K562 (cell line): ENCODE results near the gene ULK1. TPM values are rescaled to one million over a fixed set of nuclear protein-coding genes. Genes with fewer than 3 reads are reported as not detected.

ENCODE experiments used
- ETV5 ChIP-seq: sonication (generic); formaldehyde crosslinking; IDR thresholded peaks from 2 replicates; pipeline ENCODE4 v1.4.0; 2020; ENCODE audit warnings: low read depth, mild to moderate bottlenecking, missing genetic modification reagents
- FOXM1 ChIP-seq, 2 experiments: fragments of 450-650 bp in 1 of 2; sonication (generic) in 1 of 2; formaldehyde crosslinking in 1 of 2; IDR thresholded peaks; 2 replicates each; pipeline versions ENCODE4 v1.6.1 to v1.9.0; 2017 to 2022; ENCODE audit warnings: low read depth in 2 of 2, mild to moderate bottlenecking in 2 of 2, missing genetic modification reagents in 1 of 2, moderate library complexity in 1 of 2
- HNRNPK ChIP-seq: fragments of 200-400 bp; formaldehyde crosslinking; IDR thresholded peaks from one replicate; pipeline ENCODE4 v1.6.1; 2018; ENCODE audit warnings: mild to moderate bottlenecking, low read depth, low read length; ENCODE audit not compliant: poor library complexity, severe bottlenecking
- MEF2A ChIP-seq: IDR thresholded peaks from 2 replicates; pipeline ENCODE4 v1.6.1; 2011; ENCODE audit warnings: low read depth, mild to moderate bottlenecking, low read length, moderate library complexity; ENCODE audit not compliant: control insufficient read depth
- NR3C1 ChIP-seq: sonication (generic); formaldehyde crosslinking; IDR thresholded peaks from 2 replicates; pipeline ENCODE4 v1.8.1; 2022; ENCODE audit warnings: missing genetic modification reagents
- SFPQ ChIP-seq: fragments of 200-400 bp; formaldehyde crosslinking; IDR thresholded peaks from 2 replicates; pipeline ENCODE4 v1.6.1; 2017; ENCODE audit warnings: mild to moderate bottlenecking, low read depth, low read length, moderate library complexity
- SIN3A ChIP-seq, 2 experiments: fragments of 150-350 bp in 1 of 2; IDR thresholded peaks; 2 replicates each; pipeline ENCODE4 v1.6.1; 2011 to 2016; ENCODE audit warnings: borderline replicate concordance in 2 of 2, low read depth in 2 of 2, low read length in 2 of 2, mild to moderate bottlenecking in 2 of 2, moderate library complexity in 2 of 2; ENCODE audit not compliant: control insufficient read depth in 1 of 2
- SNIP1 ChIP-seq: fragments of 450-650 bp; IDR thresholded peaks from 2 replicates; pipeline ENCODE4 v1.7.1; 2017; ENCODE audit warnings: low read depth, mild to moderate bottlenecking
- TAF15 ChIP-seq: fragments of 200-400 bp; formaldehyde crosslinking; IDR thresholded peaks from 2 replicates; pipeline ENCODE4 v1.6.1; 2017; ENCODE audit warnings: mild to moderate bottlenecking, low read depth, low read length, moderate library complexity
- ZBTB40 ChIP-seq, 2 experiments: fragments of 450-650 bp in 1 of 2; sonication (generic) in 1 of 2; formaldehyde crosslinking in 1 of 2; IDR thresholded peaks; 2 replicates each; pipeline versions ENCODE4 v1.7.1 to v1.9.0; 2016 to 2022; ENCODE audit warnings: inconsistent platforms in 1 of 2, mild to moderate bottlenecking in 1 of 2, missing genetic modification reagents in 1 of 2
- ZC3H4 ChIP-seq: sonication (generic); formaldehyde crosslinking; IDR thresholded peaks from 2 replicates; pipeline ENCODE4 v1.9.0; 2021; ENCODE audit warnings: missing genetic modification reagents, borderline replicate concordance
- ZNF655 ChIP-seq: fragments of 250-450 bp; sonication (Bioruptor Pico); IDR thresholded peaks from 2 replicates; pipeline ENCODE4 v1.5.0; 2021
- ZSCAN32 ChIP-seq: fragments of 450-650 bp; formaldehyde crosslinking; IDR thresholded peaks from 2 replicates; pipeline ENCODE4 v1.4.0; 2020; ENCODE audit warnings: mild to moderate bottlenecking, moderate library complexity
- polyA plus RNA-seq, 8 experiments: library from polyadenylated mRNA; depleted of rRNA in 4 of 8; stranded (reverse) in 5 of 8; unstranded in 3 of 8; fragments of >200 nt; fragmentation: Nextera tagmentation in 2 of 8; fragmentation: Illumina TruSeq in 1 of 8; extraction: Ambion mirVana in 2 of 8; extraction: Trizol in 1 of 8; gene quantifications; 2 replicates each; pipeline versions ENCODE4 v1.2.1 to v1.2.3, GENCODE V29; 2011 to 2014; ENCODE audit warnings: inconsistent platforms in 1 of 8, missing spikeins in 1 of 8
- total RNA-seq, 7 experiments: library from RNA; depleted of rRNA in 6 of 7; stranded (reverse); fragments of >200 nt in 6 of 7; fragmentation: Illumina TruSeq in 2 of 7; extraction: Trizol in 2 of 7; gene quantifications; 2 replicates each; pipeline versions ENCODE4 v1.2.1 to v1.2.3, GENCODE V29; 2011 to 2021; ENCODE audit warnings: low replicate concordance in 1 of 7

The ULK1 gene
- total and polyA plus RNA-seq, 9 of the 15 experiments (the other 6 are each of a cell fraction or from before 2014, with no cell fraction given), result 0.15 to 29.4 (median 2.5) TPM

- TF ChIP-seq ZNF655, result no peak
- no peak for TF ChIP-seq SIN3A (IDR thresholded peaks at IDR 0.05; ENCODE audit: borderline replicate concordance in 2 of 2, control insufficient read depth in 1 of 2, low read depth in 2 of 2, low read length in 2 of 2)
- TF ChIP-seq NR3C1 (CRISPR knock-in tag), result no peak
- no peak for TF ChIP-seq TAF15
- TF ChIP-seq SFPQ, result no peak
- no peak for TF ChIP-seq MEF2A
- no peak; the same call in 1 of the 2 replicates for TF ChIP-seq ETV5 (CRISPR knock-in tag)
- TF ChIP-seq ZBTB40 (IDR thresholded peaks at IDR 0.05), result no peak
- TF ChIP-seq ZBTB40 (CRISPR knock-in tag; IDR thresholded peaks at IDR 0.05), result no peak
- TF ChIP-seq ZC3H4 (CRISPR knock-in tag), result no peak
- TF ChIP-seq HNRNPK, result no peak
- no peak; the same call in 1 of the 2 replicates for TF ChIP-seq FOXM1 (IDR thresholded peaks at IDR 0.05; ENCODE audit: low read depth)
- no peak for TF ChIP-seq FOXM1 (CRISPR knock-in tag; IDR thresholded peaks at IDR 0.05; ENCODE audit: low read depth)
- TF ChIP-seq ZSCAN32 (CRISPR knock-in tag), result peak; percentile 93
- TF ChIP-seq SNIP1, result no peak
Measured at GRCh38 chr12:131860472-131861260, 33.8 kb upstream of the ULK1 start (continued).
